GM12878 (cell line): ENCODE data around the gene GJD3. TPM values are rescaled to one million over a fixed set of nuclear protein-coding genes. Genes with fewer than 3 reads are reported as not detected.

Experiments used
- ATAC-seq: fragments of 200-7000 bp; cut with Tn5 transposase; 3 replicates; pipeline ENCODE4 v1.9.1; 2020; ENCODE audit warnings: mild to moderate bottlenecking, moderate library complexity
- BruUV-seq: library from RNA; stranded (reverse); fragments of 400-500 nt; replicated peaks from 2 replicates; lab custom pipeline; 2021; lab: Mats Ljungman, UMichigan
- CTCF ChIA-PET: fragments of 300-600 bp; sonication (Branson Sonifier 250); formaldehyde crosslinking; extraction: SDS; loops from one replicate; lab custom pipeline; 2021; ENCODE audit warnings: inconsistent platforms; lab: Yijun Ruan, JAX
- POLR2A ChIA-PET: fragments of 350-600 bp; formaldehyde crosslinking; extraction: SDS; loops from one replicate; lab custom pipeline; 2021; ENCODE audit warnings: inconsistent platforms; lab: Charles Lee
- RAD21 ChIA-PET: fragments of 300-600 bp; sonication (Branson Sonifier 250); formaldehyde crosslinking; loops from one replicate; lab custom pipeline; 2023; ENCODE audit warnings: antibody characterized with exemption; ENCODE audit not compliant: unreplicated experiment; lab: Charles Lee
- SMC1A ChIA-PET: fragments of 300-600 bp; sonication (Branson Sonifier 250); formaldehyde crosslinking; loops from one replicate; lab custom pipeline; 2023; ENCODE audit not compliant: unreplicated experiment, uncharacterized antibody; lab: Charles Lee
- DNase-seq: peaks from one replicate; pipeline ENCODE4 v3.0.0-alpha.2; 2011; ENCODE audit warnings: low read depth, low spot score
- FAIRE-seq: peaks from 3 replicates; lab custom pipeline; 2011; peaks lifted over from hg19 to GRCh38; lab: Jason Lieb, UNC
- H2AFZ ChIP-seq: 2 replicates; pipeline ENCODE4 v1.6.0; 2011; ENCODE audit warnings: low read depth, low read length, control low read depth; ENCODE audit not compliant: control insufficient read depth
- H3K27ac ChIP-seq: 2 replicates; pipeline ENCODE4 v1.5.1; 2011; ENCODE audit warnings: control low read depth; ENCODE audit not compliant: control insufficient read depth, insufficient read depth
- H3K27me3 ChIP-seq, 2 experiments: replicated peaks in 1 of 2; 2 replicates each; pipeline versions ENCODE4 v1.6.0 to v1.6.1; 2011; ENCODE audit warnings: low read length in 1 of 2; ENCODE audit not compliant: control insufficient read depth in 2 of 2, insufficient read depth in 2 of 2
- H3K36me3 ChIP-seq, 2 experiments: 2 replicates each; pipeline ENCODE4 v1.5.1; 2011; ENCODE audit warnings: low read length in 1 of 2; ENCODE audit not compliant: control insufficient read depth in 2 of 2, insufficient read depth in 2 of 2
- H3K4me1 ChIP-seq: 2 replicates; pipeline ENCODE4 v1.6.1; 2011; ENCODE audit warnings: mild to moderate bottlenecking, low read length, moderate library complexity, mixed read lengths; ENCODE audit not compliant: control insufficient read depth, insufficient read depth
- H3K4me2 ChIP-seq: 2 replicates; pipeline ENCODE4 v1.6.0; 2011; ENCODE audit warnings: control low read depth; ENCODE audit not compliant: control insufficient read depth, insufficient read depth
- H3K4me3 ChIP-seq: fragments of 200-600 bp; sonication (generic); 2 replicates; pipeline ENCODE4 v1.5.1; 2016
- H3K79me2 ChIP-seq: 2 replicates; pipeline ENCODE4 v1.6.0; 2011; ENCODE audit warnings: low read length; ENCODE audit not compliant: control insufficient read depth, insufficient read depth
- H3K9ac ChIP-seq: 2 replicates; pipeline ENCODE4 v1.8.0; 2011; ENCODE audit warnings: low read length, control low read depth, mixed read lengths; ENCODE audit not compliant: control insufficient read depth, insufficient read depth
- H3K9me3 ChIP-seq: replicated peaks from 3 replicates; pipeline ENCODE4 v1.5.1; 2011; ENCODE audit warnings: mild to moderate bottlenecking, low read length; ENCODE audit not compliant: control insufficient read depth, insufficient read depth
- H4K20me1 ChIP-seq: 2 replicates; pipeline ENCODE4 v1.6.0; 2011; ENCODE audit not compliant: control insufficient read depth, insufficient read depth
- IRF5 ChIP-seq: fragments of 450-650 bp; IDR thresholded peaks from 2 replicates; pipeline ENCODE4 v1.6.1; 2017; ENCODE audit warnings: borderline replicate concordance
- MYC ChIP-seq: IDR thresholded peaks from 2 replicates; pipeline ENCODE4 v1.6.1; 2011; ENCODE audit warnings: mild to moderate bottlenecking, low read length, moderate library complexity, inconsistent platforms; ENCODE audit not compliant: insufficient read depth, insufficient replicate concordance, insufficient read length, severe bottlenecking
- NFXL1 ChIP-seq: fragments of 450-650 bp; IDR thresholded peaks from 2 replicates; pipeline ENCODE4 v1.6.1; 2017; ENCODE audit warnings: antibody characterized with exemption, mild to moderate bottlenecking, borderline replicate concordance
- POU2F2 ChIP-seq: IDR thresholded peaks from 3 replicates; pipeline ENCODE4 v1.6.1; 2011; ENCODE audit warnings: low read depth, mild to moderate bottlenecking, low read length, borderline replicate concordance
- ZBED1 ChIP-seq: IDR thresholded peaks from 2 replicates; pipeline ENCODE4 v1.6.1; 2016; ENCODE audit warnings: borderline replicate concordance
- ZBTB33 ChIP-seq: fragments of 450-650 bp; IDR thresholded peaks from 2 replicates; pipeline ENCODE4 v1.6.1; 2017; ENCODE audit warnings: mild to moderate bottlenecking
- WGBS: methylation state at CpG from one replicate; pipeline ENCODE4 v1.1.6; 2016; ENCODE audit warnings: low lambda C conversion rate; ENCODE audit not compliant: insufficient replicate concordance, insufficient coverage; ENCODE audit errors: missing lambda C conversion rate; 5-methylcytosine and 5-hydroxymethylcytosine counted together
- in situ Hi-C: fragments of 300-500 bp; cut with MboI; formaldehyde crosslinking; loops from 9 replicates; pipeline ENCODE4 v1.14.3; 2018; ENCODE audit warnings: mixed read lengths
- intact Hi-C: fragments of 100-400 bp; cut with micrococcal nuclease; formaldehyde crosslinking; loops from one replicate; pipeline ENCODE4 v1.14.2; 2022; ENCODE audit not compliant: unreplicated experiment
- polyA plus RNA-seq, 11 experiments: library from polyadenylated mRNA; depleted of rRNA in 4 of 11; unstranded in 6 of 11; stranded (reverse) in 5 of 11; fragments of >200 nt; fragmentation: Nextera tagmentation in 4 of 11; fragmentation: Illumina TruSeq in 1 of 11; extraction: Ambion mirVana in 4 of 11; extraction: Trizol in 1 of 11; gene quantifications; 1 replicate in 1 of 11; 2 replicates in 10 of 11; pipeline versions ENCODE4 v1.2.1 to v1.2.3, GENCODE V29; 2011 to 2016; ENCODE audit warnings: inconsistent platforms in 2 of 11, missing spikeins in 2 of 11, low read depth in 1 of 11
- total RNA-seq, 4 experiments: library from RNA; depleted of rRNA in 3 of 4; stranded (reverse); fragments of >200 nt in 3 of 4; fragmentation: Illumina TruSeq in 1 of 4; extraction: Trizol in 1 of 4; gene quantifications; 2 replicates each; pipeline versions ENCODE4 v1.2.1 to v1.2.3, GENCODE V29; 2013 to 2021

The GJD3 gene
- total and polyA plus RNA-seq, 10 of the 15 experiments (the other 5 are each of a cell fraction or from before 2014, with no cell fraction given), result 1.6 TPM; not detected in 9

GRCh38 chr17:40340327-40340726 is 24.2 kb downstream of the GJD3 start:
- POLR2A ChIA-PET, result interaction anchor here (0.6 to 1.1 kb wide), 2 partner anchors 33 to 42 kb away, joined by 3 to 4 read pairs; no protein-coding TSS in a partner anchor
- peaks cover 13 to 17% of the 10 kb centered on the region in 2 experiments for H3K36me3 ChIP-seq
- TF ChIP-seq POU2F2 (no peak), ZBED1 (no peak), ZBTB33 (no peak), NFXL1 (no peak), IRF5 (no peak), MYC (no peak)
- TF ChIP-seq, all 136 proteins: peak for 0
- in situ Hi-C loops (no loop called here), intact Hi-C loops (no loop called here)
- H3K4me2 ChIP-seq, result peak overlapping the region; percentile 53
- 100% methylated on average over 1 of the region's 1 CpG for WGBS
- no TSS peak for BruUV-seq
- H3K27ac ChIP-seq, result no peak overlapping the region
- H2AFZ ChIP-seq, result no peak overlapping the region
- ChIA-PET RAD21 (interaction anchor here (0.6 to 1.6 kb wide), 5 partner anchors 15 to 194 kb away, joined by 3 to 12 read pairs (median 5); no protein-coding TSS in a partner anchor), CTCF (interaction anchor here (0.7 to 1.4 kb wide), 6 partner anchors 14 to 227 kb away, joined by 3 to 15 read pairs (median 5); no protein-coding TSS in a partner anchor), SMC1A (interaction anchor here (0.9 to 1.6 kb wide), 7 partner anchors 11 to 192 kb away, joined by 3 to 9 read pairs (median 4); no protein-coding TSS in a partner anchor)
- H3K9me3 ChIP-seq, result no peaks in the 10 kb centered on the region
- H3K4me3 ChIP-seq, result no peak overlapping the region
- DNase-seq, result no peak
- ATAC-seq, result no peak
- no peak overlapping the region for H3K9ac ChIP-seq
- no peaks in the 10 kb centered on the region for H3K27me3 ChIP-seq
- no peaks in the 10 kb centered on the region; the same call in 1 of the 2 replicates for H4K20me1 ChIP-seq
- peaks cover 50% of the 10 kb centered on the region for H3K4me1 ChIP-seq
- H3K79me2 ChIP-seq, result peaks cover 53% of the 10 kb centered on the region
- FAIRE-seq, result no peak
